PC-9 (cell line): Measurements from ENCODE around the gene AIFM2. TPM values are rescaled to one million over a fixed set of nuclear protein-coding genes. Genes with fewer than 3 reads are reported as not detected.
A peak's percentile ranks its signal among the peaks of the same experiment; 100 is the strongest.

Experiments
- BruUV-seq: library from RNA; stranded (reverse); fragments of 400-500 nt; replicated peaks from 2 replicates; lab custom pipeline; 2021; lab: Mats Ljungman, UMichigan
- CTCF ChIA-PET: fragments of 300-600 bp; sonication (Branson Sonifier 250); formaldehyde crosslinking; loops from one replicate; lab custom pipeline; 2022; ENCODE audit warnings: antibody characterized with exemption; lab: Charles Lee
- POLR2A ChIA-PET: fragments of 300-600 bp; sonication (Branson Sonifier 250); formaldehyde crosslinking; loops from one replicate; lab custom pipeline; 2022; ENCODE audit warnings: antibody characterized with exemption; ENCODE audit not compliant: unreplicated experiment; lab: Charles Lee
- DNase-seq, 2 experiments: peaks; one replicate each; pipeline versions ENCODE4 v3.0.0 to v3.0.0-alpha.2; 2015 to 2022; ENCODE audit warnings: mixed read lengths in 1 of 2
- H2AFZ ChIP-seq: fragments of 200-600 bp; sonication (generic); 2 replicates; pipeline ENCODE4 v1.8.1; 2017; ENCODE audit warnings: antibody characterized with exemption
- H3F3A ChIP-seq: fragments of 200-600 bp; sonication (generic); 2 replicates; pipeline ENCODE4 v1.8.1; 2017; ENCODE audit warnings: antibody characterized with exemption, mild to moderate bottlenecking, low read depth; ENCODE audit not compliant: insufficient read depth
- H3K27ac ChIP-seq: fragments of 200-600 bp; sonication (generic); 2 replicates; pipeline ENCODE4 v1.6.1; 2016; ENCODE audit warnings: mixed run types
- H3K27me3 ChIP-seq: fragments of 200-600 bp; sonication (generic); 2 replicates; pipeline ENCODE4 v1.6.1; 2016; ENCODE audit warnings: low read depth, mixed run types; ENCODE audit not compliant: insufficient read depth
- H3K36me3 ChIP-seq: fragments of 200-600 bp; sonication (generic); 2 replicates; pipeline ENCODE4 v1.6.1; 2016; ENCODE audit warnings: low read depth, mixed run types
- H3K4me1 ChIP-seq: fragments of 200-600 bp; sonication (generic); replicated peaks from 2 replicates; pipeline ENCODE4 v1.6.1; 2016; ENCODE audit warnings: mixed run types; ENCODE audit not compliant: insufficient read depth
- H3K4me2 ChIP-seq: fragments of 200-600 bp; sonication (generic); 2 replicates; pipeline ENCODE4 v1.6.1; 2017; ENCODE audit warnings: mixed run types
- H3K4me3 ChIP-seq: fragments of 200-600 bp; sonication (generic); 2 replicates; pipeline ENCODE4 v1.6.1; 2016; ENCODE audit warnings: mixed run types
- H3K79me2 ChIP-seq: fragments of 200-600 bp; sonication (generic); 2 replicates; pipeline ENCODE4 v1.6.1; 2017; ENCODE audit warnings: low read depth, mixed run types
- H3K9me2 ChIP-seq: fragments of 200-600 bp; sonication (generic); 2 replicates; pipeline ENCODE4 v1.8.1; 2017; ENCODE audit warnings: mild to moderate bottlenecking; ENCODE audit not compliant: insufficient read depth
- H3K9me3 ChIP-seq: fragments of 200-600 bp; sonication (generic); 2 replicates; pipeline ENCODE4 v1.8.1; 2016; ENCODE audit warnings: low read depth; ENCODE audit not compliant: insufficient read depth
- H4K20me1 ChIP-seq: fragments of 200-600 bp; sonication (generic); 2 replicates; pipeline ENCODE4 v1.8.1; 2017; ENCODE audit not compliant: insufficient read depth
- CTCF ChIP-seq: fragments of 200-600 bp; sonication (generic); conservative IDR thresholded peaks from 2 replicates; pipeline ENCODE4 v1.6.1; 2017; ENCODE audit warnings: mixed run types, antibody characterized with exemption, mild to moderate bottlenecking, moderate library complexity
- EZH2 ChIP-seq: fragments of 200-600 bp; sonication (generic); IDR thresholded peaks from 2 replicates; pipeline ENCODE4 v1.8.0; 2017; ENCODE audit warnings: antibody characterized with exemption, low read depth
- intact Hi-C: fragments of 100-400 bp; cut with micrococcal nuclease; formaldehyde crosslinking; loops from one replicate; pipeline ENCODE4 v1.10.0; 2022; ENCODE audit not compliant: unreplicated experiment
- total RNA-seq: library from RNA; stranded (reverse); gene quantifications from 2 replicates; pipeline ENCODE4 v1.2.3, GENCODE V29; 2021

Gene AIFM2
- total RNA-seq, 1 experiment from 2014 or later, result 47.0 TPM

DNA sequence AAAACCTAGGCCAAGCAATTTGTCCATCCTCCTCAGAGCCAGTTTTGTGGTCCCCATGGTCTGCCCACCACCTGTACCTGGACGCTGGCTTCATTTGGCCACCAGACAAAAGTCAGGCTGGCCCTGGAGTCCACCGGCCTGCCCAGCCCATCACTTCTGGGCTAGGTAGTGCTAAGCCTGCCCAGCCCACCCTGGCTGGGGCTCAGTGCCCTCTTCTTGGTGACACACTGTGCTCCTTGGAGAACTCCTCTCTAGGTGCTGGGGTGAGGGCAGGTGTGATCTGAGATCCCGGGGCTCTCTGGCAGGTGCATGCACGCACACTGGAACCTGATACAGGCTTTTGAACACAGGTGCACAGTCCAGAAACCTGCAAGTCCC lies 1.1 kb downstream of the AIFM2 start:
- no peaks in the 10 kb centered on the region for H4K20me1 ChIP-seq
- peaks cover 57% of the 10 kb centered on the region for H3K79me2 ChIP-seq
- ChIA-PET CTCF (no interaction called here), POLR2A (interaction anchor here (0.6 kb wide), 1 partner anchor 602 kb away, joined by 3 read pairs; no protein-coding TSS in a partner anchor)
- H3K27me3 ChIP-seq, result no peaks in the 10 kb centered on the region
- peak overlapping the region; percentile 100 for H3K4me3 ChIP-seq
- peak overlapping the region; percentile 90 for H3K27ac ChIP-seq
- DNase-seq, result peak in 1 of 2 experiments; percentile 24
- no TSS peak for BruUV-seq
- no peaks in the 10 kb centered on the region for H3K9me3 ChIP-seq
- H3K36me3 ChIP-seq, result 0 out of 2 replicates have a peak, but pooled peaks cover 4% of the 10 kb centered on the region
- peaks cover 20% of the 10 kb centered on the region for H3K4me1 ChIP-seq
- intact Hi-C loops, result loop anchor here (1.0 kb wide), 1 partner anchor 15 kb away; the partner anchor contains the start of gene TYSND1
- H3K4me2 ChIP-seq, result peak overlapping the region; percentile 92
- no peak overlapping the region for H2AFZ ChIP-seq
- peaks cover 39% of the 10 kb centered on the region for H3F3A ChIP-seq
- TF ChIP-seq EZH2 (no peak), CTCF (no peak)
- no peaks in the 10 kb centered on the region for H3K9me2 ChIP-seq

GRCh38 chr10:70130878-70131559 lies 1.6 kb downstream of the AIFM2 start:
- TF ChIP-seq EZH2 (no peak), CTCF (no peak)
- intact Hi-C loops, result loop anchor here (1.0 kb wide), 1 partner anchor 15 kb away; the partner anchor contains the start of gene TYSND1
- CTCF ChIA-PET, result no interaction called here
- H3K36me3 ChIP-seq, result 0 out of 2 replicates have a peak, but pooled peaks cover 4% of the 10 kb centered on the region
- no TSS peak for BruUV-seq
- H3K27ac ChIP-seq, result peak overlapping the region; percentile 90
- peak; percentile 22 to 94 for DNase-seq
- peaks cover 20% of the 10 kb centered on the region for H3K4me1 ChIP-seq
- H3K4me2 ChIP-seq, result peak overlapping the region; percentile 92
- H3K27me3 ChIP-seq, result no peaks in the 10 kb centered on the region
- peak overlapping the region; percentile 100 for H3K4me3 ChIP-seq
- POLR2A ChIA-PET, result no interaction called here
- H2AFZ ChIP-seq, result no peak overlapping the region
- no peaks in the 10 kb centered on the region for H4K20me1 ChIP-seq
- peaks cover 61% of the 10 kb centered on the region for H3K79me2 ChIP-seq
- H3K9me3 ChIP-seq, result no peaks in the 10 kb centered on the region
- H3K9me2 ChIP-seq, result no peaks in the 10 kb centered on the region
- peaks cover 39% of the 10 kb centered on the region for H3F3A ChIP-seq

- CTCF ChIA-PET, result no interaction called here
- no TSS peak for BruUV-seq
- no peak for TF ChIP-seq CTCF
- no peak for TF ChIP-seq EZH2
- peaks cover 14% of the 10 kb centered on the region for H3K4me1 ChIP-seq
- no peaks in the 10 kb centered on the region; the same call in 1 of the 2 replicates for H4K20me1 ChIP-seq
- 0 out of 2 replicates have a peak, but pooled peaks cover 4% of the 10 kb centered on the region for H3K36me3 ChIP-seq
- H3K27me3 ChIP-seq, result no peaks in the 10 kb centered on the region
- no peaks in the 10 kb centered on the region for H3K9me3 ChIP-seq
- DNase-seq, result no peak
- H3K4me2 ChIP-seq, result no peak overlapping the region
- no peak overlapping the region for H3K27ac ChIP-seq
- no peak overlapping the region for H2AFZ ChIP-seq
- no peak overlapping the region for H3K4me3 ChIP-seq
- intact Hi-C loops, result no loop called here
- H3K9me2 ChIP-seq, result no peaks in the 10 kb centered on the region
- H3K79me2 ChIP-seq, result peaks cover 55% of the 10 kb centered on the region
- peaks cover 23% of the 10 kb centered on the region for H3F3A ChIP-seq
- POLR2A ChIA-PET, result no interaction called here
Observed at GRCh38 chr10:70126700-70127395, 5.8 kb downstream of the AIFM2 start.
